GM19035 (cell line): Measurements from ENCODE around the gene ARL2BP.
"Not testable (repeated sequence)": the region's sequence is repeated elsewhere in the genome, so short reads cannot be mapped to it uniquely, and the experiment has no call there.

Experiments
- ATAC-seq: cut with Tn5 transposase; IDR thresholded peaks from one replicate; pipeline ENCODE4 v1.9.1; 2021; ENCODE audit not compliant: unreplicated experiment

Gene ARL2BP

DNA sequence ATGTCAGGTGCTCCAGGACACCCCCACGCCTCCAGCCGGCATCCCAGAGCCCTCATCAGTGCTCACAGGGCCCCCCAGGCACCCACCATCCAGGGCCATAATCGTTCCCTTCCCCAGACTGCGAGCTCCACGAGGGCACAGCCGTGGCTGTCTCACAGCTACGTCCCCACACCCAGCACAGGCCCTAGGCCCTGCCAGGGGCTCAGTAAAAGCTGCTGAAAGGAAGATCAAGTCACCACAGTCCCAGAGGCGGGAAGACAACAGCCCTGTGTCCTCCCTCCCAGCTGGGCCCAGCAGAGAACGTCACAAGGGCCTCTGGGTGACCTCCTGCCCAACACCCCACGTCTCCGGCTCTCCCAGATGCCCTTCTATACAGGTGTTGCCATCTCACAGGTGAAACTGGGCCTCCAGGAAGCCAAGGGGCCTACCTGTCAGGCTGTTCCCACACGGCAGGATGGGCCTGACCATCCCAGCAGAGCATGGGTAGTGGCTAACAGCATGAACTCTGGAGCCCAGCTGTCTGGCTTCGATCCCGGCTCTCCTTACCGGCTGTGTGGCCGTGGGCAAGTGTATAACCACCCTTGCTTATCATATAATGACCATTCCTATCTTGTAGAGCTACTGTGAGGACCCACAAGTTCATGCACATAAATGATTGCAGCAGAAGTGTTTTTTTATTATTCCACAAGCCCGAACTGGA is 17.9 kb downstream of the ARL2BP start:
- no peak for ATAC-seq

DNA sequence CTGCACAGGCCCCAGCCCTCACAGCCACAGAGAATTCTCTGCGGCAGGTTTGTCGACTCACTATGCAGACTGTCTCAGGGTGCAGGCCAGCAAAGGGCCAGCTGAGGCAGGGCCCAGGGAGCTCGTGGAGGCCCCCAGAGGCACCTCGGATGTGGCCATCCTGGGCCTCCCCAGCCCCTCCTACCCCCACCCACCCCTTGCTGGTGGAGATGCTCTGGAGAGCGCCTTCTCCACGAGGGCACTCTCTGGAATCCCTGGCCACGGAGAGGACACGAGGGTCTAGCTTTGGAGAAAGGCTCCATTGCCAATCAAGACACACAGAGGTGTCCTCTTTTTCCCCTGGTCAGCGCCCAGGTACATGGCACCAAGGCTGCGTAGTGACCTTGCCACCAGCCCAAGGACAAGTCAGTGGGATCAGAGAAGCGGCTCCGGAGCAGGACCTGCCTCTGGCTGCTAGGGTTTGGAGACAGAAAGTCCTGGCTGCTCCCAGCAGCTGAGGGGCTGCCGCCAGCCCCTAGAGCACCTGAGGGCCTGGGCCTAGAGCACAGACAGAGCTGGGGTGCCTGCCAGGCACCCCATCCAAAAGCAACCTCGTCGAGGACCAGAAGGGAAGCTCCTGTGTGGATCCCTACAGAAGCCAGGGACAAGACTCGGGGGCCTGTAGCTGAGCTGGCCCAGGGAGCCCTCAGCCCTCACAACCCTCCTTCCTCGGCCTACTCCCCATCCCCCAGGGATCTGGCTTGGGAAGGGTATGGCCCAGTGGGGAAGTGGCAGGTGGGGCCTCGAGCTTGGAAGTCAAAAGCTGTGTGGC is 18.7 kb downstream of the ARL2BP start:
- ATAC-seq, result no peak

DNA sequence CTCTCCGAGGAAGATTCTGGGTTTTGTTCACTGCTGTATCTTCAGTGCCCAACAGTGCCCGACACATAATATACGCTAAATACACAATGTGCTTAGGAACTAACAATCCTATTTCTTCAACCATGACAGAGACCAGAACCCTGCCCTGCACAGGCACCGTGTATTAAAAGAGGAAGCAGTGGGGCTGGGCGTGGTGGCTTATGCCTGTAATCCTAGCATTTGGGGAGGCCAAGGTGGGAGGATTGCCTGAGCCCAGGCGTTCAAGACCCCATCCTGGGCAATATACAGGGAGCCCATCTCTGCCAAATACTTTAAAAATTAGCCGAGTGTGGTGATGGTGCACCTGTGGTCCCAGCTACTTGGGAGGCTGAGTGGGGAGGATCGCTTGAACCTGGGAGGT is 19.3 kb downstream of the ARL2BP start:
- ATAC-seq, result no peak

DNA sequence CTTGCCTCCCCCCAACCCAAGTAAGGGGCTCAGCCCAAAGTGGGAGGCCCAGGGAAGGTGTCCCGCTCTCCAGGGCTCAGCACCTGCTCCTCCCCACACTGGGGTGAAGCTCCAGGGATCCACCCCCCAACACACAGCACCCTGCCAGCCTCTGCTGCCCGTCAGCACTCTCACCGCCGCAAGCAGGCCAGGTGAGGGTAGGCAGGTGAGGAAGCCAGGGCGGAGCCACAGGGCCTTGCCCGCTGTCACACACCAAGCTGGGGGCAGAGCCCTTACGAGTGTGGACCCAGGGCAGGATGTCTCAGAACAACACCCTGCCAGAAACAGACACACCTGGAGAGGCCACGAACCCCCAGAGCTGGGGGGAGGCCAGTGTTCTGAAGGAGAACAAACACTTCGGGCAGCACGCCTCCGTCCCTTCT is 19.9 kb downstream of the ARL2BP start:
- ATAC-seq, result no peak

DNA sequence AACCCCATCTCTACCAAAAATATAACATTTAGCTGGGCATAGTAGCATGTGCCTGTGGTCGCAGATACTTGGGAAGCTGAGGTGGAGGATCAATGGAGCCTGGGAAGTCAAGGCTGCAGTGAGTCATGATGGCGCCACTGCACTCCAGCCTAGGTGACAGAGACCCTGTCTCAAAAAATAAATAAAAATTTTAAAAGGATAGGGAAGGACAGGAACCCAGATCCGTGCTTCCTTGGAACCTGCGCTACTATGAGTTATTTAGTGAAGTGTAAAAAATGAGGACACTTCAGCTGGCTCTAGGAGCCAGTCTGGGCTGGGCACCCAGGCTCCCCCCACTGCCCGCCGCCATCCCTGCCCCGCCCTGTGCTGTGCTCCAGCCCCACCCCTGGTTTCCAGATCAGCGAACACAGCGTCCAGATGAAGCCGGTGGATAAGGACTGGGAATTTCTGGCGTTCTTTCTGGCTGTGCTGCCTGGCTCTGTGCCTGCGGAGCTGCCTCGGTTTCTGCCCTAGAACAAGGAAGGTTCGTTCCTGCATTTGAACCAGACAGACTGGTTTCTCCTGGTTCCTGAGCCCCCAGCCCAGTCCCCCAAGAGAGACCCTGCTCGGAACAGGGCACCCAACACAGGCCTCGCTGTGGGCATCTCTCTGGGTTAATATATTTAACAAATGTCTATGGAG is 20.9 kb downstream of the ARL2BP start:
- ATAC-seq, result no peak

DNA sequence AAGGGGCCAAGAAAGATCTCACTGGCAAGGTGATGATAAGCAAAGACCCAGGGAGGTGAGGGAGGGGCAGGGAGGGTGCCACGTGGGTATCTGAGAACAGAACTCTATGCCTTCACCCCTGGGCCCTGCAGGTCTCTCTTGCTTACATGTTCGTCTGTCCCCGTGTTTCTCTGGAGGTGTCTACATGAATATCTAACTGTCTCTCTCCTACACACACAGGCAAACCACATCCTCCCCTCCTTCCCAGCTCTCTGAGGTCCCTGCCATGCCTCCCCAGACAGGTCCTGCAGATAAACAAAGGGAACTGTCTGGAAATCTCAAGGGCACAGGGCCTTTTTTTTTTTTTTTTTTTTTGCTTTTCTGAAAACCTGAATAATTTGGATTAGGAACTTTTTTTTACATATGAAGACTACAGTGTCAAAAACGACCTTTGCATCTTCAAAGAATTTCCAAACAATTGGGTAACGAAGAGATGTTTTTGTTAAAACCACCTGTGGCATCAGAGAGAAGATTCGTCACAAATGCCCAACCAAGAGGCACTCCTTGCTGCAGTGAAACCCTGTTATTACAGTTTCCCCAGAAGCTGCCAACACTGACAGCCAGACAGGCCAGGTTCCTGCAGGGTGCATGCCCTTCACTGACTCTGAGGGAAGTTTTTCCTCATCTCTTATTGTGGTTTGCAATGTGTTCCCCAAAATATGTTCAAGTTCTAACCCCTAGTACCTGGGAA is 21.6 kb downstream of the ARL2BP start:
- no peak for ATAC-seq

DNA sequence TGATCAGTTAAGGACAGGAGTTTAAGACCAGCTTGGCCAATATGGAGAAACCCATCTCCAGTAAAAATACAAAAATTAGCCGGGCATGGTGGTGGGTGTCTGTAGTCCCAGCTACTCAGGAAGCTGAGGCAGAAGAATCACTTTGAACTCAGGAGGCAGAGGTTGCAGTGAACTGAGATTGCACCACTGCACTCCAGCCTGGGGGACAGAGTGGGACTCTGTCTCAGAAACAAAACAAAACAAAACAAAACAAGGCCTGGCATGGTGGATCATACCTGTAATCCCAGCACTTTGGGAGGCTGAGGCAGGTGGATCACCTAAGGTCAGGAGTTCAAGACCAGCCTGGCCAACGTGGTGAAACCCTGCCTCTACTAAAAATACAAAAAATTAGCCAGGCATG is 22.3 kb downstream of the ARL2BP start:
- not testable (repeated sequence) for ATAC-seq

DNA sequence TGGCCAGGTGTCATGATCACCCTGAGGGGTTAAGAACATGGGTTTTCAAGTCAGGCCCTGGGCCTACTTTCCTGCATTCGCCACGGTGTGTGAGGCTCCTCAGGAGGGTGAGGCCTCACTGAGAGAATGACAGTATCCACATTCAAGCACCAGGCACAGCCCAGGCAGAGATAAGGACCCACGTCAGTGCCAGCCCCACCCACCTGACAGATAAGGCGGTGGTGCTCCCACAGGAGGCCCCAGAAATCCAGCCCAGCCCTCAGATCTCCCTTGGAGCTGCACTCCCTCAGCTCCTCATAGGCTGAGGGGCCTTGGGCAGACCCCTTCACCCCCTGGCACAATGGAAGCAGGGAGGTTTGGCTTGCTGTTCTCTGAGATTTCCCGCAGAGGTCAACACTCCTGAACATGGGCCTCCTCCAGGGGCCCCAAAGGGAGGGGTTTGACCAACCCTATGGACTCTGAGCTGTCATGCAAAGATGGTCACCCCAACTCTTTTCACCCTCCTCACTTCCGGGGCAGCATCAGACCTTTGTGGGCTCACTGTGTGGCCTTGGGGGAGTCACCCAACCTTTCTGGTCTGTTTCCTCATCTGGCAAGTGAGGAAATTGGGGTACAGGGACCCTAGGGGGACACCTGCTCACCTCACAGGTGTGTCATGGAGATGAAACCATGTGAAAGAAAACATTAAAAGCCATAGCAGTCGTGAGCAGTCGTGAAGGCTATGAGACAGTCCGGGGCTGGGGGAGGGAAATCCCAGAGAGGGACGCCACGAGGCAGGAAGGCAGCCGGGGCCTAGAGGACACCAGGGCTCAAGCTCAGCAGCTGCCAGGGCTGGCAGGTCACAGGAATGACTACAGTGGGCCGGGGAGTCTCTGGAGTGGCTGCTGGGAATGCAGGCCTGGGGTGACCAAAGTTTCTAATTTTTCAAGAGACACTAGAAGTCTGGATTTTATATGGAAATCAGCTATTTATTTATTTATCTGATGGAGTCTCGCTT is 24.0 kb downstream of the ARL2BP start:
- ATAC-seq, result no peak

DNA sequence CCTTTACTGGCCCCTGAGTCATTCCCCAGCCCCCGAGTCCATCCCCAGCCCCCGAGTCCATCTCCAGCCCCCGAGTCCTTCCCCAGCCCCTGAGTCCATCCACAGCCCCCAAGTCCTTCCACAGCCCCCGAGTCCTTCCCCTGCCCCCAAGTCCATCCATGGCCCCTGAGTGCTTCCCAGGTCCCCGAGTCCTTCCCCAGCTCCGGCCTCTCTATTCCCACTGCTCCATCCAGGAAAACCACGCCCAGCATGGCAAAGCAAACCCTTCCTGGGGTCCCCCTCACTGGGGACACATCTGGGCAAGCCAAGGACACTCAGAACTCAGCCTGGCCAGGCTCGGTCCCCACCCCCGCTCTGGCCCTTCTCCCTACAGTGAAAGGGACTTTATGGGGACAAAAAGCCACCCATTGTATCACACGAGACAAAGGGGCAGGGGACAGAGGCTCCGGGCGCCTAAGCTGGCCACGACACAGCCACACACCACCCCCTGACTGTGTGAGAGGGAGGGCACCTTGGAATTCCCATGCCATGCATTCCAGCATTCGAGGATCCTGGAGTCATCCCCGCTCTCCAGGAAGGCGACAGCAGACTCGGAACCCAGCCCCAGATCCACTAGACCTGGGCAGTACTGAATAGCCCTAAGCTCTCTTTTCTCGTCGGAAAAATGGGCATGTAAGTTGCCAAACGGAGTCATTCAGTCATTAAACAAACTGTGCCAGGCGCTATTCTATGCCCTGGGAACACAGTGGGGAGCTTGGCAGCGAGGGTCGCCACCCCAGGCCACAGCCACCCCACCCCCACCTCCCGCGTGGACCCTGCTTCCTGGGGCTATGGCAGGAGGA is 25.4 kb downstream of the ARL2BP start:
- no peak for ATAC-seq

DNA sequence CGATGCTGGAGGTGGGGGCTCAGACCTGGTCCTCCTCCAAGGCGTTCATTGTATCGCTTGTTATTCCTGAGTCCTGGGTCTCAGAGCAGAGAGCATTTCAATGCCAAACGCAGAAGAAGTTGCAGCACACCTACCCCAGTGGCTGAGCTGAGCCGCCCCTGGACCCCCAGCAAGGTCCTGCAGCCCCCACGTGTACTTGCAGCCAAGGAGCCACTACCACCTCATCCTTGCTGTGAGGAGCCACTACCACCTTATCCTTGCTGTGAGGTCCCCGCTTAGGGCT is 25.9 kb downstream of the ARL2BP start:
- ATAC-seq, result no peak

DNA sequence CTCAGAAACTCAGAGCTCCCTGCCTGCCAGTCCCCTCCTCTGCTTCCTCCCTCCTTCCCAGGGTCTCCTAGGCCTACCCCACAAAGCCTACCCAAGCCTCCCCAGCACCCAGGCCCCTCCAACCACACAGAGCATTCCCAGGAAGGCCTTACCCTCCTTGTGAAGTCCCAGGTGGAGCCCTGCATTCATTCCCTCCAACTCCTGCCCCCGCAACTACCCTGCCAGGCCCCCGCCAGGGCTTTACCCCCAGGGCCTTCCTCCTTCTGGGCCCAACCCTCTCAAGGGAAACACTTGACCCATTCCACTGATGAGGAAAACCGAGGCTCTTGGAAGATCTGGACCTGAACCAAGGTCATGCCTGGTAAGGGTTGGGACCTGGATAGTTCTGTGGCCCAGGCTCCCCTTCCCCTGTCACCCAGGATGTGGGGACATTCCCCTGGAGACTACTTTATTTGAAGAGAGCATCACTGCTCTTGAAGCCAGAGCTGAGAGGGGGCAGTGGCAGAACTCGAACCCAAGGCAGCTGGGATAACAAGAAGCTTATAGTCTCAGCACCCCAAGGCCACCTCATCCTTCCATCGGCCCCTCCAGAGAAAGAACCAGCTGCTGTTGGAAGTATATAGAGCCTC is 26.9 kb downstream of the ARL2BP start:
- ATAC-seq, result no peak

DNA sequence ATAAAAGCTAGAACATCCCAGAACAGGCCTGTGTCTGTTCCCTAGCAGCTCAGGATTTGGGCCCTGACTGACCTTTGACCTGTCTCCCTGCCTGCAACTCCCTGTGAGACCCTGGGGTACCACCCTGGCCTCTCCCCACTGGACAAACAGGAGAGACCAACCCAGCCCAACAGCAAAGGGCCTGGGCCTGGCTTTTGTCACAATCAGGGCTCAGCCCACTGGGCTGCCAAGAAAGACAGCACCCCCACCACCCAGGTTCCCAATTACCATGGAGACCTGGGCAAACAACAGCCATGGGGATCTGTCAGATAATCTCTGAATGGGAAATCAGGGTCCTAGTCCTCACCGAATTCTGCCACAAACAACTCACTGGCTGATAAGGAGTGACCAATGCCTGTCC is 28.3 kb downstream of the ARL2BP start:
- no peak for ATAC-seq

DNA sequence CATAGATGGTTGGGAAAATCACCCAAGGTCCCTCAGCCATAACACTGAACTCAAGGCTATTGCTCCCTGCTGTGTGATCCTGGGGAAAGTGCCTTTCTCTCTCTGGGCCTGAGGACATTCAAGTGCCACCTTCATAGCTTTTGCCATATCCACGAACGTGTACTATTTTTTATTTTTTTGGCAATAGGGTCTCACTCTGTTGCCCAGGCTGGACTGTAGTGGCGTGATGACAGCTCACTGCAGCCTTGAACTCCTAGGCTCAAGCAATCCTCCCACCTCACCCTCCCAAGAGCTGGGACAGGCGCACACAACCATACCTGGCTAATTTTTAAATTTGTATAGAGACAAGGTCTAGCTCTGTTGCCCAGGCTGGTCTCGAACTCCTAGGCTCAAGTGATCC is 28.8 kb downstream of the ARL2BP start:
- ATAC-seq, result no peak

DNA sequence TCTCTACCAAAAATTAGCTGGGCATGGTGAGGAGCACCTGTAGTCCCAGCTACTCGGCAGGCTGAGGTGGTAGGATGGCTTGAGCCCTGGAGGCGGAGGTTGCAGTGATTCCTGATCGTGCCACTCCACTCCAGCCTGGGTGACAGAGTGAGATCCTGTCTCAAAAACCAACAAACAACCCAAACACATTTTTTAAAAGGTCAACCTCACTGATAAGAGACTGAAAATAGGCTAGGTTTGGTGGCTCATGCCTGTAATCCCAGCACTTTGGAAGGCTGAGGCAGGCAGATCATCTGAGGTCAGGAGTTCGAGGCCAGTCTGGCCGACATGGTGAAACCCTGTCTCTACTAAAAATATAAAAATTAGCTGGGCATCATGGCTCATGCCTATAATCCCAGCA is 30.9 kb downstream of the ARL2BP start:
- not testable (repeated sequence) for ATAC-seq

DNA sequence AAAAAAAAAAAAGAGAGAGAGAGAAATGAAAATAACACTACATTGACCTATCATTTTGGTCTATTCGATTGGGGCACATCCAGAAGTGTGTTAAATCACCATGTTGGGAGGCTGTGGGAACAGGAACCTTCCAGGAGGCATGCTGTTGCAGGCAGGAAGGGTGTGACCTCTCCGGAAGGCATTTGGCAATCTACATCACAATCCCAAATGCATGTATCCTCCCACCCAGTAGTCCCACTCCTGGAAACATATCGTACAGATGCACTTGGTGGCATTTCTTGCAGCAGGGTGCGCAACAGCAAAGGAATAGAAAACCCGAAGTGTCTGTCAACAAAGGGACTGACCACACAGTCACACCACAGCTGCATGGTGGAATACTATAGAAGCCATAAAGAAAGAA is 31.5 kb downstream of the ARL2BP start:
- ATAC-seq, result no peak

DNA sequence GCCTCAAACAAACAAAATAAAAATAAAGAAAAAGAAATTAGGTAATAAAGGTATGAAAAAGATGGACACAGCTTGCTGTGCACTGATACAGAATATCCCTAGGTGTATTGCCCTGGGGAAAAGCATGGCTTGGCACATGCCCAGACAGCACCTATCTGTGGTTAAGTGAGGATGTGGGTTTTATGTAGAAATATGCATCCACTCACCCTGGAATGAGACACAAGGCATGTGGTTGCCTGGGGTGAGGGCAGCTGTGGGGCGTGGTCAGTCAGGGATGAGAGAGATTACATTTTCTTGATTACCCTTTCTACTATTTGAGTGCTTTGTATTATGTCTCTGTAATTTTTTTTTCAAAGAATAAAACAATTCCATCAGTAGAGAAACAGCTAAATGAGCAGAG is 32.5 kb downstream of the ARL2BP start:
- ATAC-seq, result no peak

DNA sequence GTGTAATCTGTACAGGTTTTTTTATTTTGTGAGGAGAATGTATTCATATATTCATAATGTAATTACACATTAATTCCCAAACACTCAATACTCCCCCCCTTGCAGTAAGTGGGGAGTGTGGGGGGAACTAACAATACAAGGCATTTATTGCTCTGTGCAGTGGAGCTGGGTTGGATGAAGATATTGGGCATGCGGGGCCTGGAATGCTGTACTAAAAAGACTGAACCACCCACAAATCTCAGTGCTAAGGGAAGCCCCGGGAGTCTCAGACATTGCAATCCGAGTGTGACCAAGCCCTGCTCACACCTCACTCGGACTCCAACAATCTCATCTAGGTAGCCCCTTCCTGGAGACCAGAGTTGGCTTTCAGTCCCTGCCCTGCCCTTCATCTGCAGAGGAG is 33.4 kb downstream of the ARL2BP start:
- no peak for ATAC-seq

DNA sequence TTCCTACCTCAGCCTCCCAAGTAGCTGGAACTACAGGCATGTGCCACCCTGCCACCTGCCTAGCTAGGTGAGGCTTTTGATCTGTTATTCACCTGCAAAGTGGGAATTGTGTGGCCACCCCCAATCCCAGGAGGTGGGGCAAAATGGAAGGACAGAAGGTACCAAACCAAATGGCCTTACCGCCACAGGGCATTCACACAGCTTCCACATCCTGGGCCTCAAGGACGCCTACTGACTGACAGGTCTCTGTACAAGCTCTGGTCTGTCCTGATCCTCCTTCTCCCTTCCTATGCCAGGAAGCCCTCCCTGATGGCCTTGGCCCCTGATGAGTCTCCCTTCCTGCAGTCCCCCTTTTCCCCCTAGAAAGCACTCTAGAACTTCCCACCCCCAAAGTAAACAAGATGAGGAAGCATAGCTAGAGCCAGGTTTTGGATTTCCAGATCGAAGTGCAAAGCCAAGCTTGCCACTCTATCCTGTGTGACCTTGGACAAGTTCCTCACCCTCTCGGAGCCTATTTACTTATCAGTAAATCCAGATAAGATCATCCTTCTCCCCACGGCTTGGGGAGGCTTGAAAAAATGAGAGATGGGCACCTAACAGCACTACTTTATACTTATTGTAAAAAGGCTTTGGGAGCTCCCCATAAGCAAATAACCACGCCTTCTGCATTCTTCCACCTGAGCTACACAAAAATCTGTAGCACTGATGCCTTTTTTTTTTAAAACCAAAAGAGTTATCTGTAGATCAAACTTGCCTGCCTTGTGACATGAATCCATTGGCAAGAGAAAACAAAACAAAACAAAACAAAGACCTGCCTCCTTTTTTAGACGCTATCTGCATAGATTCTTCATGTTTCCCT is 35.0 kb downstream of the ARL2BP start:
- no peak for ATAC-seq
